ENCODE results near the gene SCRT2.

- TF ChIP-seq CTCF (IDR thresholded peaks at IDR 0.05), result no peak
- no peak for TF ChIP-seq EZH2 (IDR thresholded peaks at IDR 0.05)
- TF ChIP-seq EZH2phosphoT487 (IDR thresholded peaks at IDR 0.05), result no peak
These were observed 33.4 kb upstream of the SCRT2 start for GRCh38 chr20:708956-709355.

Data from neural progenitor cell (in vitro differentiated cells).